ENCODE results near the gene RNF207.

Gene RNF207

GRCh38 chr1:6205849-6206519, at the start of gene RNF207:
TSS of gene RNF207 (plus strand) at chr1:6206119. CDS start at chr1:6206536, 417 bp downstream.
- DNase-seq = peak; percentile 69

- no peak for DNase-seq
Observed at GRCh38 chr1:6157132-6157527, 48.8 kb upstream of the RNF207 start.

GRCh38 chr1:6157528-6158174, 48.3 kb upstream of the RNF207 start:
- DNase-seq = peak; percentile 22

- DNase-seq = no peak
Observed at GRCh38 chr1:6158181-6158580, 47.7 kb upstream of the RNF207 start.

- DNase-seq = no peak
Observed at GRCh38 chr1:6162341-6162740, 43.6 kb upstream of the RNF207 start.

- no peak for DNase-seq
Observed at GRCh38 chr1:6162773-6163172, 43.1 kb upstream of the RNF207 start.

- DNase-seq = no peak
Observed at GRCh38 chr1:6163191-6163972, 42.5 kb upstream of the RNF207 start.

GRCh38 chr1:6163973-6164617, 41.8 kb upstream of the RNF207 start:
- no peak for DNase-seq

- no peak for DNase-seq
Observed at GRCh38 chr1:6165027-6165426, 40.9 kb upstream of the RNF207 start.

- DNase-seq = no peak
Observed at GRCh38 chr1:6165441-6165985, 40.4 kb upstream of the RNF207 start.

GRCh38 chr1:6166221-6166620, 39.7 kb upstream of the RNF207 start:
- no peak for DNase-seq

GRCh38 chr1:6166655-6167390, 39.1 kb upstream of the RNF207 start:
- no peak for DNase-seq

GRCh38 chr1:6167391-6168303, 38.3 kb upstream of the RNF207 start:
- no peak for DNase-seq

GRCh38 chr1:6168947-6169586, 36.9 kb upstream of the RNF207 start:
- DNase-seq = no peak

GRCh38 chr1:6170116-6170741, 35.7 kb upstream of the RNF207 start:
- no peak for DNase-seq

GRCh38 chr1:6170742-6171201, 35.1 kb upstream of the RNF207 start:
- DNase-seq = no peak

- no peak for DNase-seq
Observed at GRCh38 chr1:6171548-6172124, 34.3 kb upstream of the RNF207 start.

GRCh38 chr1:6172549-6172948, 33.4 kb upstream of the RNF207 start:
- no peak for DNase-seq

- no peak for DNase-seq
Observed at GRCh38 chr1:6174621-6175410, 31.1 kb upstream of the RNF207 start.
